ENCODE measurements around the gene THOC5. TPM values are rescaled to one million over a fixed set of nuclear protein-coding genes. Genes with fewer than 3 reads are reported as not detected.

THOC5 gene
- total and polyA plus RNA-seq, 2 of the 4 experiments (the other 2 are of a cell fraction), result 68.4 to 73.7 TPM

DNA sequence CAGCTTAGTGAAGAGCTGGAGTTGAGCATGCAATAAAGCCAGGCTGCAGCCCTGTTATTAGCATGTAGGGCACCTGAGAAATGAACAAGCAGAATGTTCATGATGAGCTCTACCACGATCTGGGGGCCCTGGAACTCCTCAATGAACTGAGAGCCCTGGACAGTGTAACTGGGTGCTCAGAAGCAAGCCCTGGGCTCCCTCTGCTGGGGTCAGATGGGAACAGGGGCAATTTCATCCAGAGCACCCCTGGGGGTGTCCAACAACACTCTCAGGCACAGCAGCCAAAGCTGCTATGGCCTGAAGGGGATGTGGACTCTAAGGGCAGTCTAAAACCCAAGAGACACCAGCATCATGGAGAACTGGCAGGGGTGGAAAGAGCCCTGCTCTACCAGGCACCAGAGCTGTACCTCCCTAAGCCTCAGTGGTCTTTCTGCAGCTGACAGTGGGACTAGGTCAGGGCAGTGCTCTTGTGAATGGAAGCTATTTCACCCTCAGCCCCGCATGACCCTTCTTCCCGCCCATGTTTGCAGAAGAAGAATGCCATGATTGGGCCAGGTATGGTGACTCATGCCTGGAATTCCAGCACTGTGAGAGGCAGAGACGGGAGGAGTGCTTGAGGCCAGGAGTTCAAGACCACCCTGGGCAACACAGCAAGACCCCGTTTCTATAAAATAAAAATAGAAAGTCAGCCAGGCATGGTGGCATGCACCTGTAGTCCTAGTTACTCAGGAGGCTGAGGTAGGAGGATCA, 28.9 kb downstream of the THOC5 start:
- peak overlapping the region; percentile 49 for H2AFZ ChIP-seq (replicated peaks; ENCODE audit: low read length, poor library complexity)
- no peak overlapping the region for H2BK20ac ChIP-seq (ENCODE audit: low read depth, low read length)
- no peak overlapping the region for H3K56ac ChIP-seq (ENCODE audit: extremely low read depth, insufficient read depth, low read length)
- intact Hi-C loops (cut with micrococcal nuclease) (loop anchor here (1.0 kb wide), 1 partner anchor 129 kb away; no protein-coding TSS in a partner anchor), dilution Hi-C loops (cut with HindIII; ENCODE audit: low sequenced_read_pairs, unreplicated experiment) (no loop called here), in situ Hi-C loops (cut with MboI; ENCODE audit: low sequenced_read_pairs) (no loop called here)
- no peak overlapping the region for H3K4me3 ChIP-seq (ENCODE audit: insufficient read depth, low read depth, low read length)
- H3K79me1 ChIP-seq (ENCODE audit: low read depth in 1 of 2, low read length in 2 of 2), result peaks cover 5 to 10% of the 10 kb centered on the region in 2 experiments; a peak in 2 of 4 replicates
- peaks cover 8% of the 10 kb centered on the region; the same call in 1 of the 2 replicates for H3K9me1 ChIP-seq (ENCODE audit: insufficient read depth, low read length)
- 60% methylated on average over 1 of the region's 5 CpGs; no CpG with 5 or more reads in 1 of the 2 experiments for WGBS, 2 experiments (ENCODE audit: extremely low coverage in 2 of 2, insufficient read length in 1 of 2)
- no peak overlapping the region for H3K23ac ChIP-seq (ENCODE audit: low read depth, low read length)
- H3K14ac ChIP-seq (replicated peaks; ENCODE audit: low read depth, low read length), result no peak overlapping the region
- ATAC-seq (ENCODE audit: low read depth) (peak; percentile 53), DNase-seq (peak; percentile 13)
- no peak overlapping the region for H4K5ac ChIP-seq (ENCODE audit: low read depth, low read length)
- H3K27me3 ChIP-seq (ENCODE audit: control insufficient read depth, insufficient read depth, low read length), result no peaks in the 10 kb centered on the region
- H3K4ac ChIP-seq (ENCODE audit: low read depth, low read length), result no peak overlapping the region
- no peak overlapping the region for H2BK120ac ChIP-seq (ENCODE audit: low read depth, low read length)
- TF ChIP-seq SMC3 (IDR thresholded peaks at IDR 0.05; ENCODE audit: low read depth, low read length) (peak; percentile 30; the same call in 1 of the 2 replicates), FOS (IDR thresholded peaks at IDR 0.05; ENCODE audit: low read depth, low read length) (no peak), MAFK (IDR thresholded peaks at IDR 0.05; ENCODE audit: low read depth, low read length) (no peak), MXI1 (IDR thresholded peaks at IDR 0.05; ENCODE audit: borderline replicate concordance, low read depth, low read length) (no peak), CHD1 (IDR thresholded peaks at IDR 0.05; ENCODE audit: low read depth, low read length) (no peak), RAD21 (IDR thresholded peaks at IDR 0.05; ENCODE audit: low read length) (peak; percentile 38), RFX5 (IDR thresholded peaks at IDR 0.05; ENCODE audit: low read depth, low read length) (no peak)
- TF ChIP-seq, protein P1, sequence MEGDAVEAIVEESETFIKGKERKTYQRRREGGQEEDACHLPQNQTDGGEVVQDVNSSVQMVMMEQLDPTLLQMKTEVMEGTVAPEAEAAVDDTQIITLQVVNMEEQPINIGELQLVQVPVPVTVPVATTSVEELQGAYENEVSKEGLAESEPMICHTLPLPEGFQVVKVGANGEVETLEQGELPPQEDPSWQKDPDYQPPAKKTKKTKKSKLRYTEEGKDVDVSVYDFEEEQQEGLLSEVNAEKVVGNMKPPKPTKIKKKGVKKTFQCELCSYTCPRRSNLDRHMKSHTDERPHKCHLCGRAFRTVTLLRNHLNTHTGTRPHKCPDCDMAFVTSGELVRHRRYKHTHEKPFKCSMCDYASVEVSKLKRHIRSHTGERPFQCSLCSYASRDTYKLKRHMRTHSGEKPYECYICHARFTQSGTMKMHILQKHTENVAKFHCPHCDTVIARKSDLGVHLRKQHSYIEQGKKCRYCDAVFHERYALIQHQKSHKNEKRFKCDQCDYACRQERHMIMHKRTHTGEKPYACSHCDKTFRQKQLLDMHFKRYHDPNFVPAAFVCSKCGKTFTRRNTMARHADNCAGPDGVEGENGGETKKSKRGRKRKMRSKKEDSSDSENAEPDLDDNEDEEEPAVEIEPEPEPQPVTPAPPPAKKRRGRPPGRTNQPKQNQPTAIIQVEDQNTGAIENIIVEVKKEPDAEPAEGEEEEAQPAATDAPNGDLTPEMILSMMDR (conservative IDR thresholded peaks at IDR 0.05; ENCODE audit: low read depth, low read length), result peak; percentile 42
- H2AK9ac ChIP-seq (replicated peaks; ENCODE audit: low read depth, low read length, poor library complexity), result peak overlapping the region; percentile 79
- no peak overlapping the region for H2BK5ac ChIP-seq (ENCODE audit: low read depth, low read length, poor library complexity, severe bottlenecking)
- CTCF ChIA-PET, result no interaction called here
- H2AK5ac ChIP-seq (ENCODE audit: low read depth, low read length), result no peak overlapping the region
- H4K91ac ChIP-seq (ENCODE audit: insufficient read depth, low read depth, low read length), result no peak overlapping the region
- POLR2A ChIA-PET (ENCODE audit: unreplicated experiment), result no interaction called here
- no TSS peak for BruUV-seq (replicated peaks)
- no peak overlapping the region for H3K4me2 ChIP-seq (ENCODE audit: low read depth, low read length)
- no peak overlapping the region for H4K8ac ChIP-seq (ENCODE audit: low read depth in 2 of 2, low read length in 2 of 2)
- peaks cover 64% of the 10 kb centered on the region for H3K36me3 ChIP-seq (ENCODE audit: control insufficient read depth, insufficient read depth, low read length)
- H3K27ac ChIP-seq (ENCODE audit: insufficient read depth, low read length), result no peak overlapping the region
- H2BK15ac ChIP-seq (ENCODE audit: low read depth, low read length), result no peak overlapping the region
- H3K9me3 ChIP-seq (ENCODE audit: control insufficient read depth, insufficient read depth, low read length), result no peaks in the 10 kb centered on the region
- H4K20me1 ChIP-seq (ENCODE audit: insufficient read depth, low read length), result 0 out of 2 replicates have a peak, but pooled peaks cover 3% of the 10 kb centered on the region
- 0 out of 2 replicates have a peak, but pooled peaks cover 4% of the 10 kb centered on the region for H3K4me1 ChIP-seq (ENCODE audit: control insufficient read depth, insufficient read depth, low read length)
- no peak overlapping the region for H3K9ac ChIP-seq (ENCODE audit: low read depth, low read length)
- H3K18ac ChIP-seq (ENCODE audit: low read depth, low read length), result no peak overlapping the region
